ENCODE results near the gene SMOC1.

Gene SMOC1

DNA sequence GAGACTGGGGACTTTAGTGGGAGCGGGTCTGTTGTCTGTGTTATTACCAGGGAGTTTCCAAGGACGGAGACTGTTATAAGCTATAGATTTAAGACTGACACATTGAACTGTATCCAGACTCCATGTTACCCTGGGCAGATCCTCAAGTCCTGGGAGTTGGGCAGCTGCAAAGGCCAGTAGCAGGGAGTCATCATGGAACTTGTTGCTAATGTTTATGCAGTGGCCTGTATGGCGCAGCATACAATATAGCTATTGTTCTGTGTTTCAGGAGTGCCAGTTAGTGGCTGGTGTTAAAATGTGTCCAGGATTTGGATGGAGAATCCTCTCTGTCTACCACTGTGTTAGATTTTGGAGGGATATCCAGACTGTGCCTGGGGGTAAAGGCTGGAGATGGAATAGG is 31.7 kb downstream of the SMOC1 start:
- no peak overlapping the region for H3K9ac ChIP-seq
- H2AFZ ChIP-seq (ENCODE audit: low read depth), result no peak overlapping the region
- no peak overlapping the region for H3K4me2 ChIP-seq
- H3K27me3 ChIP-seq (ENCODE audit: insufficient read depth, low read depth), result no peaks in the 10 kb centered on the region
- no peaks in the 10 kb centered on the region for H3K4me1 ChIP-seq (ENCODE audit: low read depth, poor library complexity, severe bottlenecking)
- no peak overlapping the region for H3K27ac ChIP-seq
- TF ChIP-seq, protein P1, sequence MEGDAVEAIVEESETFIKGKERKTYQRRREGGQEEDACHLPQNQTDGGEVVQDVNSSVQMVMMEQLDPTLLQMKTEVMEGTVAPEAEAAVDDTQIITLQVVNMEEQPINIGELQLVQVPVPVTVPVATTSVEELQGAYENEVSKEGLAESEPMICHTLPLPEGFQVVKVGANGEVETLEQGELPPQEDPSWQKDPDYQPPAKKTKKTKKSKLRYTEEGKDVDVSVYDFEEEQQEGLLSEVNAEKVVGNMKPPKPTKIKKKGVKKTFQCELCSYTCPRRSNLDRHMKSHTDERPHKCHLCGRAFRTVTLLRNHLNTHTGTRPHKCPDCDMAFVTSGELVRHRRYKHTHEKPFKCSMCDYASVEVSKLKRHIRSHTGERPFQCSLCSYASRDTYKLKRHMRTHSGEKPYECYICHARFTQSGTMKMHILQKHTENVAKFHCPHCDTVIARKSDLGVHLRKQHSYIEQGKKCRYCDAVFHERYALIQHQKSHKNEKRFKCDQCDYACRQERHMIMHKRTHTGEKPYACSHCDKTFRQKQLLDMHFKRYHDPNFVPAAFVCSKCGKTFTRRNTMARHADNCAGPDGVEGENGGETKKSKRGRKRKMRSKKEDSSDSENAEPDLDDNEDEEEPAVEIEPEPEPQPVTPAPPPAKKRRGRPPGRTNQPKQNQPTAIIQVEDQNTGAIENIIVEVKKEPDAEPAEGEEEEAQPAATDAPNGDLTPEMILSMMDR (conservative IDR thresholded peaks at IDR 0.05; ENCODE audit: low read depth, low read length), result no peak
- no peaks in the 10 kb centered on the region for H4K20me1 ChIP-seq (ENCODE audit: insufficient read depth)
- no peaks in the 10 kb centered on the region for H3K79me2 ChIP-seq (ENCODE audit: insufficient read depth, low read depth)
- no peak overlapping the region for H3K4me3 ChIP-seq (IDR thresholded peaks at IDR 0.05; ENCODE audit: insufficient read depth, low read depth, low read length)
- H3K36me3 ChIP-seq (ENCODE audit: insufficient read depth), result no peaks in the 10 kb centered on the region

DNA sequence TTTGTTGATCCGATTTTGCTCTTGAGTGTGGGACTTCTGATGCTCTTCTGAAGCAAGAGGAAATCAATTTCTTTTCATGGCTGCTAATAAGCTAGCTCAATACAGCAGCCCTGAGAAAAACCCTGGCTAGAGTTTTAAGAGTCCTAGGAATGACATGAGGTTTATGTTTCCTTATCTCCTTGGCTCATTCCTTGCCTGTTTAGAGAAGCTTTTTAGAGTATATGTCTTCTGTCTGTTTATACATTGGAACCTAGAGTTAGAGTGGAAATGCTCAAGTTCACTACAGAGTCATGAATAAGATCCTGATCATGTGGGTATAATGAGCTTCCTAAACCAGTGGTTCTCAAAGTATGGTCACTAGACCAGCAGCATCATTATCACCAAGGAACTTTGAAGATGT is 34.5 kb downstream of the SMOC1 start:
- H3K9ac ChIP-seq, result no peak overlapping the region
- H3K36me3 ChIP-seq (ENCODE audit: insufficient read depth), result no peaks in the 10 kb centered on the region
- no peak overlapping the region for H3K4me2 ChIP-seq
- H4K20me1 ChIP-seq (ENCODE audit: insufficient read depth), result no peaks in the 10 kb centered on the region
- no peaks in the 10 kb centered on the region for H3K79me2 ChIP-seq (ENCODE audit: insufficient read depth, low read depth)
- no peak overlapping the region for H2AFZ ChIP-seq (ENCODE audit: low read depth)
- H3K4me1 ChIP-seq (ENCODE audit: low read depth, poor library complexity, severe bottlenecking), result no peaks in the 10 kb centered on the region
- no peaks in the 10 kb centered on the region for H3K27me3 ChIP-seq (ENCODE audit: insufficient read depth, low read depth)
- TF ChIP-seq, protein P1 (conservative IDR thresholded peaks at IDR 0.05; ENCODE audit: low read depth, low read length), result no peak
- no peak overlapping the region for H3K4me3 ChIP-seq (IDR thresholded peaks at IDR 0.05; ENCODE audit: insufficient read depth, low read depth, low read length)
- H3K27ac ChIP-seq, result no peak overlapping the region

DNA sequence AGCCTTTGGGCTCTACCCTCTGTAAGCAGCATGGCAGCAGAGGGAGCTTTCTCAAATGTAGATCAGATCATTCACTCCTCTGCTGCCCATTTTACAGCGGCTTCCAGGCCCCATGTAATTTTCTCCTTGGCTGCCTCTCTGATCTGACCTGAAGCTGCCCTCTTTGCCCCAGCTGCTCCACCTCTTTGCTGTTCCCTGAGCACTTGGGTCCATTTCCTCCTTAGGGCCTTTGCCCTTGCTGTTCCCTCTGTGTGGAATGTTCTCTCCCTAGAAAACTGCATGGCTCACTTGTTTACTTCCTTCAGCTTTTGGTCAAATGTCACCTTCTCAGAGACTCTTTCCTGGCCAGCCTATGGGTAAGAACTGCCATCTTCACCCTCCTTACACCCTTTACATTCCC is 37.2 kb downstream of the SMOC1 start:
- Histone ChIP-seq H2AFZ (ENCODE audit: low read depth) (no peak overlapping the region), H3K27ac (no peak overlapping the region), H4K20me1 (ENCODE audit: insufficient read depth) (no peaks in the 10 kb centered on the region), H3K4me1 (ENCODE audit: low read depth, poor library complexity, severe bottlenecking) (no peaks in the 10 kb centered on the region), H3K4me3 (IDR thresholded peaks at IDR 0.05; ENCODE audit: insufficient read depth, low read depth, low read length) (no peak overlapping the region), H3K79me2 (ENCODE audit: insufficient read depth, low read depth) (no peaks in the 10 kb centered on the region), H3K36me3 (ENCODE audit: insufficient read depth) (no peaks in the 10 kb centered on the region), H3K9ac (no peak overlapping the region), H3K27me3 (ENCODE audit: insufficient read depth, low read depth) (no peaks in the 10 kb centered on the region), H3K4me2 (no peak overlapping the region)
- TF ChIP-seq, protein P1 (conservative IDR thresholded peaks at IDR 0.05; ENCODE audit: low read depth, low read length), result no peak

DNA sequence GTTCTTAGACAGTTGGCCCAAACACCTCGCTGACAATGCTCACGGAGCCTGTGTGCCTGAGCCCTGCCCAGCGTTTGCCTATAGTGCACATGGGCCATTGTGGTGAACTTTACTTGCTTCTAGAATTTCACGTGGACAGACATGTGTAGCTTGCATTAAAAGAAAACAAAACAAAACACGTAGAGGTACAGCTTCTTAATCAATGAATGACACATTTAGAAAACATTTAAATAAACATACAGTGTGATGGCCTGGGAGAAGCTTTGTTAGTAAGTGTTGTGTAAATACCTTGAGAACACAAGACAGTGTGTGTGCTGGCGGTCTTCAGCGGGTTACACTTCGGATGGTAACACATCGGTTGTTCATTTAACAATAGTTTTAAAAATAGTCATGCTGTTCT is 38.1 kb downstream of the SMOC1 start:
- Histone ChIP-seq H3K4me1 (ENCODE audit: low read depth, poor library complexity, severe bottlenecking) (no peaks in the 10 kb centered on the region), H4K20me1 (ENCODE audit: insufficient read depth) (no peaks in the 10 kb centered on the region), H3K79me2 (ENCODE audit: insufficient read depth, low read depth) (no peaks in the 10 kb centered on the region), H2AFZ (ENCODE audit: low read depth) (no peak overlapping the region), H3K36me3 (ENCODE audit: insufficient read depth) (no peaks in the 10 kb centered on the region), H3K4me3 (IDR thresholded peaks at IDR 0.05; ENCODE audit: insufficient read depth, low read depth, low read length) (no peak overlapping the region), H3K27me3 (ENCODE audit: insufficient read depth, low read depth) (no peaks in the 10 kb centered on the region), H3K4me2 (no peak overlapping the region), H3K27ac (no peak overlapping the region), H3K9ac (no peak overlapping the region)
- TF ChIP-seq, protein P1 (conservative IDR thresholded peaks at IDR 0.05; ENCODE audit: low read depth, low read length), result no peak

DNA sequence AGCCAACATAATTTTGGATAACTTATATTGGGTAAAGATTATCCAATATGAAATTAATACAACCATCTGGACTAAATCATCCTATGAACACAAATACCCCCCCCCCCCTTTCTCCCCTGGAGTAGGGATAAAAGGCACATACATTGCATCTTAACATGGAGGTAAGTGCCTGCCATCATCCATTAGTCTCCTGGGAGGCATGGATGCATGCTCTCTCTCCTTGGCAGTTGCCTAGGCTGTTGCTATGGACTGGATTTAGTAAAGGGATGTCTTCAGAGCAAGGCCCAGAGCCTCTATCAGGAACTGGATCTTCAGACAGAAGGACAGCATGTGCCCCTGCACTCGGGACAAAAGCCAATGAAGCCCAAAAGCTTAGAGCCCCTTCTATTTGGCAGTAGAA is 40.6 kb downstream of the SMOC1 start:
- Histone ChIP-seq H3K36me3 (ENCODE audit: insufficient read depth) (no peaks in the 10 kb centered on the region), H3K4me1 (ENCODE audit: low read depth, poor library complexity, severe bottlenecking) (no peaks in the 10 kb centered on the region), H3K79me2 (ENCODE audit: insufficient read depth, low read depth) (no peaks in the 10 kb centered on the region), H3K4me2 (no peak overlapping the region), H2AFZ (ENCODE audit: low read depth) (no peak overlapping the region), H3K4me3 (IDR thresholded peaks at IDR 0.05; ENCODE audit: insufficient read depth, low read depth, low read length) (no peak overlapping the region), H3K27ac (no peak overlapping the region), H3K27me3 (ENCODE audit: insufficient read depth, low read depth) (no peaks in the 10 kb centered on the region), H4K20me1 (ENCODE audit: insufficient read depth) (no peaks in the 10 kb centered on the region), H3K9ac (no peak overlapping the region)
- TF ChIP-seq, protein P1 (conservative IDR thresholded peaks at IDR 0.05; ENCODE audit: low read depth, low read length), result no peak
